H1 (cell line): ENCODE measurements around the gene MPPED2. TPM values are rescaled to one million over a fixed set of nuclear protein-coding genes. Genes with fewer than 3 reads are reported as not detected.

ENCODE experiments used
- CTCF ChIA-PET: fragments of 300-600 bp; sonication (Branson Sonifier 250); formaldehyde crosslinking; loops from one replicate; lab custom pipeline; 2021; ENCODE audit not compliant: partially characterized antibody; lab: Charles Lee
- POLR2A ChIA-PET: fragments of 300-600 bp; sonication (Branson Sonifier 250); formaldehyde crosslinking; loops from one replicate; lab custom pipeline; 2021; ENCODE audit warnings: inconsistent platforms; ENCODE audit not compliant: partially characterized antibody; lab: Charles Lee
- DNase-seq, 2 experiments: peaks; one replicate each; pipeline versions ENCODE4 v3.0.0 to v3.0.0-alpha.2; 2010 to 2022; ENCODE audit warnings: low spot score in 2 of 2, low read depth in 1 of 2, mixed read lengths in 1 of 2
- FAIRE-seq: peaks from 2 replicates; lab custom pipeline; 2011; peaks lifted over from hg19 to GRCh38; lab: Jason Lieb, UNC
- H2AFZ ChIP-seq: 2 replicates; pipeline ENCODE4 v1.8.1; 2012; ENCODE audit warnings: low read length, inconsistent platforms
- H2AK5ac ChIP-seq: 2 replicates; pipeline ENCODE4 v1.6.1; 2013; ENCODE audit warnings: low read depth, low read length
- H2BK120ac ChIP-seq: replicated peaks from 2 replicates; pipeline ENCODE3; 2013; ENCODE audit warnings: low read depth, low read length, inconsistent platforms
- H2BK12ac ChIP-seq: 2 replicates; pipeline ENCODE4 v1.6.1; 2013; ENCODE audit warnings: low read depth, low read length
- H2BK15ac ChIP-seq: 2 replicates; pipeline ENCODE4 v1.6.1; 2013; ENCODE audit warnings: low read length
- H2BK20ac ChIP-seq: 2 replicates; pipeline ENCODE4 v1.6.1; 2013; ENCODE audit warnings: low read length
- H2BK5ac ChIP-seq: 2 replicates; pipeline ENCODE4 v1.6.1; 2013; ENCODE audit warnings: low read depth, low read length
- H3K14ac ChIP-seq: 2 replicates; pipeline ENCODE4 v1.6.1; 2013; ENCODE audit warnings: inconsistent platforms; ENCODE audit not compliant: insufficient read length
- H3K18ac ChIP-seq: 2 replicates; pipeline ENCODE4 v1.6.1; 2013; ENCODE audit warnings: low read length; ENCODE audit errors: extremely low read depth
- H3K23ac ChIP-seq: 2 replicates; pipeline ENCODE4 v1.6.1; 2013; ENCODE audit warnings: inconsistent platforms; ENCODE audit not compliant: insufficient read length
- H3K23me2 ChIP-seq: 2 replicates; pipeline ENCODE4 v1.6.1; 2013; ENCODE audit warnings: low read depth, low read length
- H3K27ac ChIP-seq: 2 replicates; pipeline ENCODE4 v1.6.1; 2011; ENCODE audit warnings: low read depth, low read length, inconsistent platforms
- H3K27me3 ChIP-seq, 4 experiments: replicated peaks in 1 of 4; 1 replicate in 1 of 4; 2 replicates in 3 of 4; pipeline versions ENCODE4 v1.6.1 to v1.8.1; 2011 to 2013; ENCODE audit warnings: low read length in 3 of 4, mild to moderate bottlenecking in 3 of 4, inconsistent platforms in 2 of 4, mixed read lengths in 2 of 4, moderate library complexity in 1 of 4; ENCODE audit not compliant: control insufficient read depth in 3 of 4, insufficient read depth in 3 of 4; ENCODE audit errors: extremely low read depth in 1 of 4
- H3K36me3 ChIP-seq, 4 experiments: 2 replicates each; pipeline versions ENCODE4 v1.6.1 to v1.8.1; 2011 to 2013; ENCODE audit warnings: mild to moderate bottlenecking in 4 of 4, low read length in 3 of 4, moderate library complexity in 2 of 4, control low read depth in 1 of 4, inconsistent platforms in 1 of 4; ENCODE audit not compliant: insufficient read depth in 4 of 4, control insufficient read depth in 2 of 4
- H3K4ac ChIP-seq: replicated peaks from 2 replicates; pipeline ENCODE3; 2013; ENCODE audit warnings: low read length, low read depth, mixed read lengths, inconsistent platforms; ENCODE audit not compliant: insufficient read length
- H3K4me1 ChIP-seq, 4 experiments: replicated peaks in 1 of 4; 1 replicate in 1 of 4; 2 replicates in 3 of 4; pipeline versions ENCODE4 v1.6.1 to v1.8.1; 2011 to 2013; ENCODE audit warnings: low read length in 3 of 4, inconsistent platforms in 2 of 4, mixed read lengths in 1 of 4; ENCODE audit not compliant: insufficient read depth in 4 of 4, control insufficient read depth in 3 of 4
- H3K4me2 ChIP-seq, 2 experiments: 2 replicates each; pipeline versions ENCODE4 v1.6.1 to v1.8.1; 2011 to 2013; ENCODE audit warnings: low read depth in 2 of 2, low read length in 2 of 2, control low read depth in 1 of 2, inconsistent platforms in 1 of 2, mild to moderate bottlenecking in 1 of 2; ENCODE audit not compliant: insufficient read depth in 1 of 2
- H3K4me3 ChIP-seq, 4 experiments: fragments of 200-600, 300-600 bp in 1 of 4; sonication (generic), shearing (Covaris generic), sonication (Bioruptor Twin) in 1 of 4; 2 replicates each; pipeline versions ENCODE4 v1.5.1 to v1.8.1; 2011 to 2016; ENCODE audit warnings: low read length in 4 of 4, low read depth in 3 of 4, control low read depth in 2 of 4, inconsistent platforms in 2 of 4, mild to moderate bottlenecking in 2 of 4, mixed read lengths in 1 of 4, moderate library complexity in 1 of 4; ENCODE audit not compliant: insufficient read depth in 2 of 4; ENCODE audit errors: extremely low read depth in 1 of 4
- H3K56ac ChIP-seq: replicated peaks from 2 replicates; pipeline ENCODE3; 2013; ENCODE audit warnings: low read depth, mild to moderate bottlenecking, mixed read lengths, low read length, inconsistent platforms; ENCODE audit not compliant: insufficient read length
- H3K79me1 ChIP-seq: 2 replicates; pipeline ENCODE4 v1.6.1; 2013; ENCODE audit warnings: low read depth, low read length, control low read depth
- H3K79me2 ChIP-seq, 2 experiments: 2 replicates each; pipeline versions ENCODE4 v1.6.1 to v1.8.1; 2012 to 2013; ENCODE audit warnings: low read length in 2 of 2, mild to moderate bottlenecking in 2 of 2, inconsistent platforms in 1 of 2; ENCODE audit not compliant: insufficient read depth in 2 of 2, control insufficient read depth in 1 of 2
- H3K9ac ChIP-seq, 4 experiments: replicated peaks in 1 of 4; 1 replicate in 1 of 4; 2 replicates in 3 of 4; pipeline versions ENCODE4 v1.6.1 to v1.8.1; 2011 to 2013; ENCODE audit warnings: low read depth in 3 of 4, low read length in 3 of 4, control low read depth in 2 of 4, mild to moderate bottlenecking in 2 of 4, moderate library complexity in 2 of 4, inconsistent platforms in 1 of 4; ENCODE audit errors: extremely low read depth in 1 of 4
- H3K9me3 ChIP-seq, 2 experiments: 2 replicates each; pipeline versions ENCODE4 v1.6.1 to v1.8.1; 2012 to 2013; ENCODE audit warnings: mild to moderate bottlenecking in 2 of 2, moderate library complexity in 2 of 2, control low read depth in 1 of 2, inconsistent platforms in 1 of 2, low read depth in 1 of 2, low read length in 1 of 2, mixed read lengths in 1 of 2; ENCODE audit not compliant: insufficient read depth in 2 of 2
- H4K20me1 ChIP-seq, 2 experiments: replicated peaks in 1 of 2; 2 replicates each; pipeline versions ENCODE3 to v1.8.1; 2011 to 2013; ENCODE audit warnings: inconsistent platforms in 2 of 2, low read length in 2 of 2, mild to moderate bottlenecking in 1 of 2; ENCODE audit not compliant: insufficient read depth in 2 of 2, control insufficient read depth in 1 of 2
- H4K5ac ChIP-seq: 2 replicates; pipeline ENCODE4 v1.6.1; 2013; ENCODE audit warnings: low read length, low read depth, mixed read lengths, inconsistent platforms; ENCODE audit not compliant: insufficient read length
- H4K8ac ChIP-seq: 2 replicates; pipeline ENCODE4 v1.8.0; 2013; ENCODE audit warnings: mild to moderate bottlenecking, moderate library complexity, low read length, inconsistent platforms; ENCODE audit not compliant: insufficient read depth; ENCODE audit errors: extremely low read depth
- H4K91ac ChIP-seq: replicated peaks from 2 replicates; pipeline ENCODE3; 2013; ENCODE audit warnings: low read length, mixed read lengths, inconsistent platforms; ENCODE audit not compliant: insufficient read length
- KDM5A ChIP-seq: fragments of 200-600 bp; IDR thresholded peaks from 2 replicates; pipeline ENCODE4 v1.7.1; 2012; ENCODE audit warnings: mild to moderate bottlenecking, low read length, inconsistent platforms, mixed read lengths
- SIRT6 ChIP-seq: IDR thresholded peaks from one replicate; pipeline ENCODE4 v1.7.1; 2012; ENCODE audit warnings: low read length, inconsistent platforms
- WGBS, 2 experiments: shearing (Covaris generic) in 1 of 2; methylation state at CpG; one replicate each; pipeline versions ENCODE4 v1.1.6 to v1.1.7; 2013 to 2015; ENCODE audit warnings: low lambda C conversion rate in 2 of 2, mixed read lengths in 2 of 2, inconsistent platforms in 1 of 2, low coverage in 1 of 2, missing lambda C conversion rate in 1 of 2; ENCODE audit not compliant: insufficient replicate concordance in 2 of 2, insufficient coverage in 1 of 2, insufficient read length in 1 of 2; ENCODE audit errors: extremely low coverage in 1 of 2, missing lambda C conversion rate in 1 of 2; 5-methylcytosine and 5-hydroxymethylcytosine counted together
- polyA plus RNA-seq, 7 experiments: library from polyadenylated mRNA; depleted of rRNA in 3 of 7; stranded (reverse) in 5 of 7; unstranded in 2 of 7; fragments of >200 nt in 5 of 7; fragments of 200-250 nt in 2 of 7; gene quantifications; 1 replicate in 5 of 7; 2 replicates in 1 of 7; 4 replicates in 1 of 7; pipeline versions ENCODE4 v1.2.1 to v1.2.3, GENCODE V29; 2011 to 2013; ENCODE audit warnings: missing spikeins in 2 of 7, mixed read lengths in 2 of 7
- total RNA-seq: library from RNA; stranded (reverse); fragmentation: NEBNext Ultra II Directional; extraction: Animal tissue kit (Norgen Biotek cat#: 25700); gene quantifications from 2 replicates; pipeline ENCODE4 v1.2.1, GENCODE V29; 2021

MPPED2 gene
- total and polyA plus RNA-seq, 2 of the 8 experiments (the other 6 are each of a cell fraction or from before 2014, with no cell fraction given): 1.3 to 3.5 TPM

GRCh38 chr11:30432178-30432577 lies 154.0 kb downstream of the MPPED2 start:
- H3K18ac ChIP-seq: no peak overlapping the region
- H3K56ac ChIP-seq: no peak overlapping the region
- H4K5ac ChIP-seq: no peak overlapping the region
- no peak overlapping the region for H3K14ac ChIP-seq
- TF ChIP-seq KDM5A (no peak), SIRT6 (no peak)
- H2BK5ac ChIP-seq: no peak overlapping the region
- no peak overlapping the region for H2BK120ac ChIP-seq
- no peaks in the 10 kb centered on the region for H3K79me1 ChIP-seq
- 95% methylated on average over 1 of the region's 1 CpG; no CpG with 5 or more reads in 1 of the 2 experiments for WGBS, 2 experiments
- H3K23me2 ChIP-seq: no peaks in the 10 kb centered on the region
- H4K8ac ChIP-seq: no peak overlapping the region
- H2BK20ac ChIP-seq: no peak overlapping the region
- peaks cover 0 to 3% (median 0%) of the 10 kb centered on the region in 4 experiments; a peak in 2 of 7 replicates for H3K4me1 ChIP-seq
- DNase-seq (no peak), FAIRE-seq (no peak)
- CTCF ChIA-PET: interaction anchor here (1.7 kb wide), 1 partner anchor 11 kb away, joined by 4 read pairs; no protein-coding TSS in a partner anchor
- H3K36me3 ChIP-seq: no peaks in the 10 kb centered on the region
- no peak overlapping the region for H2AK5ac ChIP-seq
- H2BK12ac ChIP-seq: no peak overlapping the region
- no peak overlapping the region for H2BK15ac ChIP-seq
- no peak overlapping the region for H2AFZ ChIP-seq
- no peak overlapping the region for H3K4ac ChIP-seq
- no peaks in the 10 kb centered on the region for H3K27me3 ChIP-seq
- no peak overlapping the region for H3K23ac ChIP-seq
- no peak overlapping the region for H3K9ac ChIP-seq
- H3K9me3 ChIP-seq: no peaks in the 10 kb centered on the region
- H3K27ac ChIP-seq: no peak overlapping the region
- H3K79me2 ChIP-seq: no peaks in the 10 kb centered on the region
- H3K4me2 ChIP-seq: no peak overlapping the region
- POLR2A ChIA-PET: no interaction called here
- H3K4me3 ChIP-seq: no peak overlapping the region
- no peak overlapping the region for H4K91ac ChIP-seq
- H4K20me1 ChIP-seq: no peaks in the 10 kb centered on the region
